Fibroblast of skin of left quadriceps (primary cell): ENCODE measurements around the gene CMC2.

Experiments used
- DNase-seq, 2 experiments: peaks; one replicate each; pipeline ENCODE4 v3.0.0-alpha.2; 2013; ENCODE audit warnings: low read depth in 2 of 2

Gene CMC2

GRCh38 chr16:81003064-81003463, 3.6 kb downstream of the CMC2 start:
- DNase-seq: no peak

GRCh38 chr16:81001330-81001729, 5.4 kb downstream of the CMC2 start:
- DNase-seq: no peak

- no peak for DNase-seq
These were observed 5.8 kb downstream of the CMC2 start for GRCh38 chr16:81000873-81001272.

GRCh38 chr16:80997964-80998620, 8.6 kb downstream of the CMC2 start:
- DNase-seq: no peak

- DNase-seq: no peak
These were observed 9.4 kb downstream of the CMC2 start for GRCh38 chr16:80997139-80997798.

- no peak for DNase-seq
These were observed 10.0 kb downstream of the CMC2 start for GRCh38 chr16:80996688-80997138.

GRCh38 chr16:80994451-80994850, 12.2 kb downstream of the CMC2 start:
- DNase-seq: no peak

GRCh38 chr16:80993834-80994233, 12.9 kb downstream of the CMC2 start:
- DNase-seq: no peak

GRCh38 chr16:80993307-80993706, 13.4 kb downstream of the CMC2 start:
- DNase-seq: peak; percentile 72 to 73

- no peak for DNase-seq
These were observed 13.9 kb downstream of the CMC2 start for GRCh38 chr16:80992676-80993293.

GRCh38 chr16:80991792-80992430, 14.8 kb downstream of the CMC2 start:
- no peak for DNase-seq

- DNase-seq: no peak
These were observed 15.7 kb downstream of the CMC2 start for GRCh38 chr16:80990978-80991377.

- no peak for DNase-seq
These were observed 16.1 kb downstream of the CMC2 start for GRCh38 chr16:80990577-80990976.

- DNase-seq: no peak
These were observed 16.9 kb downstream of the CMC2 start for GRCh38 chr16:80989801-80990200.

GRCh38 chr16:80988756-80989155, 17.9 kb downstream of the CMC2 start:
- DNase-seq: no peak

GRCh38 chr16:80986557-80986956, 20.1 kb downstream of the CMC2 start:
- no peak for DNase-seq

GRCh38 chr16:80985611-80986010, 21.1 kb downstream of the CMC2 start:
- no peak for DNase-seq

GRCh38 chr16:80984124-80984892, 22.4 kb downstream of the CMC2 start:
- DNase-seq: no peak

GRCh38 chr16:80982646-80983045, 24.0 kb downstream of the CMC2 start:
- DNase-seq: no peak

GRCh38 chr16:80981103-80981502, 25.6 kb downstream of the CMC2 start:
- no peak for DNase-seq

GRCh38 chr16:80976946-80977345, 29.7 kb downstream of the CMC2 start:
- DNase-seq: no peak
